HG03159 (cell line): ENCODE measurements around the gene B9D1.

Source experiments
- ATAC-seq: cut with Tn5 transposase; IDR thresholded peaks from one replicate; pipeline ENCODE4 v1.9.1; 2021; ENCODE audit warnings: mild to moderate bottlenecking, moderate library complexity; ENCODE audit not compliant: unreplicated experiment

B9D1 gene

GRCh38 chr17:19341641-19342610 is 20.6 kb downstream of the B9D1 start:
- ATAC-seq = no peak

GRCh38 chr17:19341211-19341631 is 21.3 kb downstream of the B9D1 start:
- ATAC-seq = no peak

- no peak for ATAC-seq
Measured at GRCh38 chr17:19339341-19339815, 23.1 kb downstream of the B9D1 start.

- no peak for ATAC-seq
Measured at GRCh38 chr17:19338031-19338990, 24.2 kb downstream of the B9D1 start.

- ATAC-seq = no peak
Measured at GRCh38 chr17:19337712-19338023, 24.9 kb downstream of the B9D1 start.

GRCh38 chr17:19336938-19337711 is 25.4 kb downstream of the B9D1 start:
- no peak for ATAC-seq

GRCh38 chr17:19335951-19336631 is 26.4 kb downstream of the B9D1 start:
- ATAC-seq = no peak

- no peak for ATAC-seq
Measured at GRCh38 chr17:19334331-19334730, 28.2 kb downstream of the B9D1 start.

- ATAC-seq = no peak
Measured at GRCh38 chr17:19333736-19334290, 28.7 kb downstream of the B9D1 start.

GRCh38 chr17:19333132-19333440 is 29.4 kb downstream of the B9D1 start:
- no peak for ATAC-seq

- ATAC-seq = no peak
Measured at GRCh38 chr17:19332371-19333131, 30.0 kb downstream of the B9D1 start.

GRCh38 chr17:19331543-19332245 is 30.8 kb downstream of the B9D1 start:
- ATAC-seq = no peak

GRCh38 chr17:19331134-19331533 is 31.4 kb downstream of the B9D1 start:
- ATAC-seq = no peak

GRCh38 chr17:19330271-19330670 is 32.3 kb downstream of the B9D1 start:
- ATAC-seq = no peak

GRCh38 chr17:19329839-19330238 is 32.7 kb downstream of the B9D1 start:
- ATAC-seq = no peak

GRCh38 chr17:19329136-19329535 is 33.4 kb downstream of the B9D1 start:
- no peak for ATAC-seq

- no peak for ATAC-seq
Measured at GRCh38 chr17:19328441-19329061, 34.0 kb downstream of the B9D1 start.
